H1 (cell line): ENCODE measurements around the gene MRTFA. TPM values are rescaled to one million over a fixed set of nuclear protein-coding genes. Genes with fewer than 3 reads are reported as not detected.

Source experiments
- CTCF ChIA-PET: fragments of 300-600 bp; sonication (Branson Sonifier 250); formaldehyde crosslinking; loops from one replicate; lab custom pipeline; 2021; ENCODE audit not compliant: partially characterized antibody; lab: Charles Lee
- POLR2A ChIA-PET: fragments of 300-600 bp; sonication (Branson Sonifier 250); formaldehyde crosslinking; loops from one replicate; lab custom pipeline; 2021; ENCODE audit warnings: inconsistent platforms; ENCODE audit not compliant: partially characterized antibody; lab: Charles Lee
- DNase-seq, 2 experiments: peaks; one replicate each; pipeline versions ENCODE4 v3.0.0 to v3.0.0-alpha.2; 2010 to 2022; ENCODE audit warnings: low spot score in 2 of 2, low read depth in 1 of 2, mixed read lengths in 1 of 2
- FAIRE-seq: peaks from 2 replicates; lab custom pipeline; 2011; peaks lifted over from hg19 to GRCh38; lab: Jason Lieb, UNC
- H2AFZ ChIP-seq: 2 replicates; pipeline ENCODE4 v1.8.1; 2012; ENCODE audit warnings: low read length, inconsistent platforms
- H2AK5ac ChIP-seq: 2 replicates; pipeline ENCODE4 v1.6.1; 2013; ENCODE audit warnings: low read depth, low read length
- H2BK120ac ChIP-seq: replicated peaks from 2 replicates; pipeline ENCODE3; 2013; ENCODE audit warnings: low read depth, low read length, inconsistent platforms
- H2BK12ac ChIP-seq: 2 replicates; pipeline ENCODE4 v1.6.1; 2013; ENCODE audit warnings: low read depth, low read length
- H2BK15ac ChIP-seq: 2 replicates; pipeline ENCODE4 v1.6.1; 2013; ENCODE audit warnings: low read length
- H2BK20ac ChIP-seq: 2 replicates; pipeline ENCODE4 v1.6.1; 2013; ENCODE audit warnings: low read length
- H2BK5ac ChIP-seq: 2 replicates; pipeline ENCODE4 v1.6.1; 2013; ENCODE audit warnings: low read depth, low read length
- H3K14ac ChIP-seq: 2 replicates; pipeline ENCODE4 v1.6.1; 2013; ENCODE audit warnings: inconsistent platforms; ENCODE audit not compliant: insufficient read length
- H3K18ac ChIP-seq: 2 replicates; pipeline ENCODE4 v1.6.1; 2013; ENCODE audit warnings: low read length; ENCODE audit errors: extremely low read depth
- H3K23ac ChIP-seq: 2 replicates; pipeline ENCODE4 v1.6.1; 2013; ENCODE audit warnings: inconsistent platforms; ENCODE audit not compliant: insufficient read length
- H3K23me2 ChIP-seq: 2 replicates; pipeline ENCODE4 v1.6.1; 2013; ENCODE audit warnings: low read depth, low read length
- H3K27ac ChIP-seq: 2 replicates; pipeline ENCODE4 v1.6.1; 2011; ENCODE audit warnings: low read depth, low read length, inconsistent platforms
- H3K27me3 ChIP-seq, 4 experiments: replicated peaks in 1 of 4; 1 replicate in 1 of 4; 2 replicates in 3 of 4; pipeline versions ENCODE4 v1.6.1 to v1.8.1; 2011 to 2013; ENCODE audit warnings: low read length in 3 of 4, mild to moderate bottlenecking in 3 of 4, inconsistent platforms in 2 of 4, mixed read lengths in 2 of 4, moderate library complexity in 1 of 4; ENCODE audit not compliant: control insufficient read depth in 3 of 4, insufficient read depth in 3 of 4; ENCODE audit errors: extremely low read depth in 1 of 4
- H3K36me3 ChIP-seq, 4 experiments: 2 replicates each; pipeline versions ENCODE4 v1.6.1 to v1.8.1; 2011 to 2013; ENCODE audit warnings: mild to moderate bottlenecking in 4 of 4, low read length in 3 of 4, moderate library complexity in 2 of 4, control low read depth in 1 of 4, inconsistent platforms in 1 of 4; ENCODE audit not compliant: insufficient read depth in 4 of 4, control insufficient read depth in 2 of 4
- H3K4ac ChIP-seq: replicated peaks from 2 replicates; pipeline ENCODE3; 2013; ENCODE audit warnings: low read length, low read depth, mixed read lengths, inconsistent platforms; ENCODE audit not compliant: insufficient read length
- H3K4me1 ChIP-seq, 4 experiments: replicated peaks in 1 of 4; 1 replicate in 1 of 4; 2 replicates in 3 of 4; pipeline versions ENCODE4 v1.6.1 to v1.8.1; 2011 to 2013; ENCODE audit warnings: low read length in 3 of 4, inconsistent platforms in 2 of 4, mixed read lengths in 1 of 4; ENCODE audit not compliant: insufficient read depth in 4 of 4, control insufficient read depth in 3 of 4
- H3K4me2 ChIP-seq, 2 experiments: 2 replicates each; pipeline versions ENCODE4 v1.6.1 to v1.8.1; 2011 to 2013; ENCODE audit warnings: low read depth in 2 of 2, low read length in 2 of 2, control low read depth in 1 of 2, inconsistent platforms in 1 of 2, mild to moderate bottlenecking in 1 of 2; ENCODE audit not compliant: insufficient read depth in 1 of 2
- H3K4me3 ChIP-seq, 4 experiments: fragments of 200-600, 300-600 bp in 1 of 4; sonication (generic), shearing (Covaris generic), sonication (Bioruptor Twin) in 1 of 4; 2 replicates each; pipeline versions ENCODE4 v1.5.1 to v1.8.1; 2011 to 2016; ENCODE audit warnings: low read length in 4 of 4, low read depth in 3 of 4, control low read depth in 2 of 4, inconsistent platforms in 2 of 4, mild to moderate bottlenecking in 2 of 4, mixed read lengths in 1 of 4, moderate library complexity in 1 of 4; ENCODE audit not compliant: insufficient read depth in 2 of 4; ENCODE audit errors: extremely low read depth in 1 of 4
- H3K56ac ChIP-seq: replicated peaks from 2 replicates; pipeline ENCODE3; 2013; ENCODE audit warnings: low read depth, mild to moderate bottlenecking, mixed read lengths, low read length, inconsistent platforms; ENCODE audit not compliant: insufficient read length
- H3K79me1 ChIP-seq: 2 replicates; pipeline ENCODE4 v1.6.1; 2013; ENCODE audit warnings: low read depth, low read length, control low read depth
- H3K79me2 ChIP-seq, 2 experiments: 2 replicates each; pipeline versions ENCODE4 v1.6.1 to v1.8.1; 2012 to 2013; ENCODE audit warnings: low read length in 2 of 2, mild to moderate bottlenecking in 2 of 2, inconsistent platforms in 1 of 2; ENCODE audit not compliant: insufficient read depth in 2 of 2, control insufficient read depth in 1 of 2
- H3K9ac ChIP-seq, 4 experiments: replicated peaks in 1 of 4; 1 replicate in 1 of 4; 2 replicates in 3 of 4; pipeline versions ENCODE4 v1.6.1 to v1.8.1; 2011 to 2013; ENCODE audit warnings: low read depth in 3 of 4, low read length in 3 of 4, control low read depth in 2 of 4, mild to moderate bottlenecking in 2 of 4, moderate library complexity in 2 of 4, inconsistent platforms in 1 of 4; ENCODE audit errors: extremely low read depth in 1 of 4
- H3K9me3 ChIP-seq, 2 experiments: 2 replicates each; pipeline versions ENCODE4 v1.6.1 to v1.8.1; 2012 to 2013; ENCODE audit warnings: mild to moderate bottlenecking in 2 of 2, moderate library complexity in 2 of 2, control low read depth in 1 of 2, inconsistent platforms in 1 of 2, low read depth in 1 of 2, low read length in 1 of 2, mixed read lengths in 1 of 2; ENCODE audit not compliant: insufficient read depth in 2 of 2
- H4K20me1 ChIP-seq, 2 experiments: replicated peaks in 1 of 2; 2 replicates each; pipeline versions ENCODE3 to v1.8.1; 2011 to 2013; ENCODE audit warnings: inconsistent platforms in 2 of 2, low read length in 2 of 2, mild to moderate bottlenecking in 1 of 2; ENCODE audit not compliant: insufficient read depth in 2 of 2, control insufficient read depth in 1 of 2
- H4K5ac ChIP-seq: 2 replicates; pipeline ENCODE4 v1.6.1; 2013; ENCODE audit warnings: low read length, low read depth, mixed read lengths, inconsistent platforms; ENCODE audit not compliant: insufficient read length
- H4K8ac ChIP-seq: 2 replicates; pipeline ENCODE4 v1.8.0; 2013; ENCODE audit warnings: mild to moderate bottlenecking, moderate library complexity, low read length, inconsistent platforms; ENCODE audit not compliant: insufficient read depth; ENCODE audit errors: extremely low read depth
- H4K91ac ChIP-seq: replicated peaks from 2 replicates; pipeline ENCODE3; 2013; ENCODE audit warnings: low read length, mixed read lengths, inconsistent platforms; ENCODE audit not compliant: insufficient read length
- BCL11A ChIP-seq, 2 experiments: IDR thresholded peaks; one replicate each; pipeline ENCODE4 v1.6.1; 2011; ENCODE audit warnings: low read depth in 2 of 2, low read length in 2 of 2, mild to moderate bottlenecking in 2 of 2
- CEBPB ChIP-seq: IDR thresholded peaks from 2 replicates; pipeline ENCODE4 v1.6.1; 2012; ENCODE audit warnings: low read depth, low read length
- CHD1 ChIP-seq: IDR thresholded peaks from 2 replicates; pipeline ENCODE4 v1.6.1; 2012; ENCODE audit warnings: low read depth, low read length, improper control_type of control experiment
- EZH2 ChIP-seq: fragments of 200-600 bp; sonication (generic); IDR thresholded peaks from 2 replicates; pipeline ENCODE4 v1.7.1; 2012; ENCODE audit warnings: low read depth, mild to moderate bottlenecking, moderate library complexity, low read length, inconsistent platforms; ENCODE audit not compliant: severe bottlenecking
- KDM1A ChIP-seq: fragments of 200-600, 300-600 bp; sonication (generic); IDR thresholded peaks from 2 replicates; pipeline ENCODE4 v1.7.1; 2016; ENCODE audit warnings: mild to moderate bottlenecking, low read length, borderline replicate concordance
- POU5F1 ChIP-seq: IDR thresholded peaks from 2 replicates; pipeline ENCODE4 v1.6.1; 2011; ENCODE audit warnings: low read depth, mild to moderate bottlenecking, low read length, moderate library complexity
- RNF2 ChIP-seq: fragments of 200-900, 300-1000 bp; sonication (generic); IDR thresholded peaks from 2 replicates; pipeline ENCODE4 v1.7.1; 2016; ENCODE audit warnings: borderline replicate concordance, low read depth, mild to moderate bottlenecking, antibody characterized with exemption, low read length; ENCODE audit not compliant: poor library complexity, severe bottlenecking; ENCODE audit errors: missing control alignments
- SIRT6 ChIP-seq: IDR thresholded peaks from one replicate; pipeline ENCODE4 v1.7.1; 2012; ENCODE audit warnings: low read length, inconsistent platforms
- SIX5 ChIP-seq: IDR thresholded peaks from 2 replicates; pipeline ENCODE4 v1.6.1; 2011; ENCODE audit warnings: mild to moderate bottlenecking, low read depth, low read length
- SP4 ChIP-seq: IDR thresholded peaks from 2 replicates; pipeline ENCODE4 v1.6.1; 2012; ENCODE audit warnings: low read length, inconsistent platforms
- TAF7 ChIP-seq: optimal IDR thresholded peaks from 2 replicates; pipeline ENCODE3; 2011; ENCODE audit warnings: low read depth, mild to moderate bottlenecking, inconsistent platforms, low read length, moderate library complexity, borderline replicate concordance
- WGBS, 2 experiments: shearing (Covaris generic) in 1 of 2; methylation state at CpG; one replicate each; pipeline versions ENCODE4 v1.1.6 to v1.1.7; 2013 to 2015; ENCODE audit warnings: low lambda C conversion rate in 2 of 2, mixed read lengths in 2 of 2, inconsistent platforms in 1 of 2, low coverage in 1 of 2, missing lambda C conversion rate in 1 of 2; ENCODE audit not compliant: insufficient replicate concordance in 2 of 2, insufficient coverage in 1 of 2, insufficient read length in 1 of 2; ENCODE audit errors: extremely low coverage in 1 of 2, missing lambda C conversion rate in 1 of 2; 5-methylcytosine and 5-hydroxymethylcytosine counted together
- polyA plus RNA-seq, 7 experiments: library from polyadenylated mRNA; depleted of rRNA in 3 of 7; stranded (reverse) in 5 of 7; unstranded in 2 of 7; fragments of >200 nt in 5 of 7; fragments of 200-250 nt in 2 of 7; gene quantifications; 1 replicate in 5 of 7; 2 replicates in 1 of 7; 4 replicates in 1 of 7; pipeline versions ENCODE4 v1.2.1 to v1.2.3, GENCODE V29; 2011 to 2013; ENCODE audit warnings: missing spikeins in 2 of 7, mixed read lengths in 2 of 7
- total RNA-seq: library from RNA; stranded (reverse); fragmentation: NEBNext Ultra II Directional; extraction: Animal tissue kit (Norgen Biotek cat#: 25700); gene quantifications from 2 replicates; pipeline ENCODE4 v1.2.1, GENCODE V29; 2021
- TF ChIP-seq, protein P1 (sequence below), 3 experiments: IDR thresholded peaks; 1 replicate in 2 of 3; 2 replicates in 1 of 3; pipeline versions ENCODE4 v1.5.1 to v1.6.1; 2011; ENCODE audit warnings: low read length in 3 of 3, mild to moderate bottlenecking in 3 of 3, inconsistent platforms in 2 of 3, low read depth in 1 of 3, moderate library complexity in 1 of 3; ENCODE audit not compliant: insufficient read depth in 1 of 3; ENCODE audit errors: control extremely low read depth in 1 of 3

The MRTFA gene
- total and polyA plus RNA-seq, 2 of the 8 experiments (the other 6 are each of a cell fraction or from before 2014, with no cell fraction given) = 5.4 to 37.9 TPM

GRCh38 chr22:40364431-40364830 is 272.1 kb downstream of the MRTFA start:
- no peaks in the 10 kb centered on the region for H3K79me2 ChIP-seq
- TF ChIP-seq BCL11A (IDR thresholded peaks at IDR 0.05; ENCODE audit: low read depth in 2 of 2, low read length in 2 of 2) = no peak
- TF ChIP-seq POU5F1 = no peak
- TF ChIP-seq SIRT6 = no peak
- no peak for TF ChIP-seq CEBPB
- TF ChIP-seq SP4 = no peak
- no peak for TF ChIP-seq SIX5
- no peak for TF ChIP-seq TAF7
- TF ChIP-seq, protein P1, sequence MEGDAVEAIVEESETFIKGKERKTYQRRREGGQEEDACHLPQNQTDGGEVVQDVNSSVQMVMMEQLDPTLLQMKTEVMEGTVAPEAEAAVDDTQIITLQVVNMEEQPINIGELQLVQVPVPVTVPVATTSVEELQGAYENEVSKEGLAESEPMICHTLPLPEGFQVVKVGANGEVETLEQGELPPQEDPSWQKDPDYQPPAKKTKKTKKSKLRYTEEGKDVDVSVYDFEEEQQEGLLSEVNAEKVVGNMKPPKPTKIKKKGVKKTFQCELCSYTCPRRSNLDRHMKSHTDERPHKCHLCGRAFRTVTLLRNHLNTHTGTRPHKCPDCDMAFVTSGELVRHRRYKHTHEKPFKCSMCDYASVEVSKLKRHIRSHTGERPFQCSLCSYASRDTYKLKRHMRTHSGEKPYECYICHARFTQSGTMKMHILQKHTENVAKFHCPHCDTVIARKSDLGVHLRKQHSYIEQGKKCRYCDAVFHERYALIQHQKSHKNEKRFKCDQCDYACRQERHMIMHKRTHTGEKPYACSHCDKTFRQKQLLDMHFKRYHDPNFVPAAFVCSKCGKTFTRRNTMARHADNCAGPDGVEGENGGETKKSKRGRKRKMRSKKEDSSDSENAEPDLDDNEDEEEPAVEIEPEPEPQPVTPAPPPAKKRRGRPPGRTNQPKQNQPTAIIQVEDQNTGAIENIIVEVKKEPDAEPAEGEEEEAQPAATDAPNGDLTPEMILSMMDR (IDR thresholded peaks at IDR 0.05; ENCODE audit: control extremely low read depth in 1 of 3, insufficient read depth in 1 of 3, low read depth in 1 of 3, low read length in 3 of 3) = no peak
- no peak for TF ChIP-seq KDM1A
- no peak for TF ChIP-seq CHD1
- no peak for TF ChIP-seq RNF2
- no peak for TF ChIP-seq EZH2
- H2BK12ac ChIP-seq = no peak overlapping the region
- no peaks in the 10 kb centered on the region; a peak in 1 of 4 replicates for H3K9me3 ChIP-seq
- no peak overlapping the region for H4K91ac ChIP-seq
- no peak overlapping the region for H4K8ac ChIP-seq
- no peak overlapping the region for H2BK15ac ChIP-seq
- no peak overlapping the region for H2BK120ac ChIP-seq
- no peak overlapping the region for H3K4me2 ChIP-seq
- no peak overlapping the region for H2BK20ac ChIP-seq
- no peak for FAIRE-seq
- 0 out of 2 replicates have a peak, but pooled peaks cover 2% of the 10 kb centered on the region for H3K79me1 ChIP-seq
- H3K9ac ChIP-seq = no peak overlapping the region
- H2AFZ ChIP-seq = no peak overlapping the region
- H2AK5ac ChIP-seq = no peak overlapping the region
- no peak overlapping the region for H3K56ac ChIP-seq
- H3K4me3 ChIP-seq = no peak overlapping the region
- no peaks in the 10 kb centered on the region for H3K4me1 ChIP-seq
- ChIA-PET CTCF (no interaction called here), POLR2A (interaction anchor here (2.0 to 2.2 kb wide), 2 partner anchors 17 to 19 kb away, joined by 4 to 5 read pairs; partner anchors contain the start of gene ADSL)
- H2BK5ac ChIP-seq = no peak overlapping the region
- no peak overlapping the region for H3K4ac ChIP-seq
- no peak overlapping the region for H3K23ac ChIP-seq
- no peaks in the 10 kb centered on the region for H3K23me2 ChIP-seq
- peaks cover 67 to 97% (median 82%) of the 10 kb centered on the region in 4 experiments for H3K36me3 ChIP-seq
- H3K27me3 ChIP-seq = no peaks in the 10 kb centered on the region
- no peak overlapping the region for H4K5ac ChIP-seq
- H3K14ac ChIP-seq = no peak overlapping the region
- no peak for DNase-seq
- no peak overlapping the region for H3K18ac ChIP-seq
- H3K27ac ChIP-seq = no peak overlapping the region
- 86% methylated on average over 1 of the region's 1 CpG; no CpG with 5 or more reads in 1 of the 2 experiments for WGBS, 2 experiments
- peaks cover 3 to 4% of the 10 kb centered on the region in 2 experiments for H4K20me1 ChIP-seq
